ENCODE measurements around the gene TTC28. TPM values are rescaled to one million over a fixed set of nuclear protein-coding genes. Genes with fewer than 3 reads are reported as not detected.

TTC28 gene
- total and polyA plus RNA-seq, 10 of the 15 experiments (the other 5 are each of a cell fraction or from before 2014, with no cell fraction given): 0.15 to 8.4 (median 1.4) TPM

DNA sequence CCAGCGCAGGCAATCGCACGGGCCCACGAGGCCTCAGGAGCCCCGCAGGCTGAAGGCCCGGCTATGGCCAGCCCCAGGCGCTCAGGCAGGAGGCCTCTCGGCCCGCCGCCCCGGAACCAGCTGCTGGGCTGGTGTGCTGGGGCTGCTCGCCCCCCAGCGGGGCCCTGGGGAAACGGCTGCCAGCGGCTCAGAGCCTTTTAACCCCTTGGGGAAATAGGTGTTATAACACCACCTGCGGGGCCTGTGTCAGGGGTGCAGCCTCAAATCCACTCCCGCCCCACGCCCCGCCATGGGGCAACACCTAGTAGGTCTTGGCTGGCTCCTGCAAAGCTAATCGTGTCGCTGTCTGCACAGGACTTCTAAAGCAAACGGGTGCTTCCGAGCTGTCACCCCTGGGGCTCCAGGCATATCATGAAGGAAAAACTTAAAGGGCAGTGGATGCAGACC is 237.4 kb downstream of the TTC28 start (continued):
- TF ChIP-seq, protein P1, sequence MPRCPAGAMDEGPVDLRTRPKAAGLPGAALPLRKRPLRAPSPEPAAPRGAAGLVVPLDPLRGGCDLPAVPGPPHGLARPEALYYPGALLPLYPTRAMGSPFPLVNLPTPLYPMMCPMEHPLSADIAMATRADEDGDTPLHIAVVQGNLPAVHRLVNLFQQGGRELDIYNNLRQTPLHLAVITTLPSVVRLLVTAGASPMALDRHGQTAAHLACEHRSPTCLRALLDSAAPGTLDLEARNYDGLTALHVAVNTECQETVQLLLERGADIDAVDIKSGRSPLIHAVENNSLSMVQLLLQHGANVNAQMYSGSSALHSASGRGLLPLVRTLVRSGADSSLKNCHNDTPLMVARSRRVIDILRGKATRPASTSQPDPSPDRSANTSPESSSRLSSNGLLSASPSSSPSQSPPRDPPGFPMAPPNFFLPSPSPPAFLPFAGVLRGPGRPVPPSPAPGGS (IDR thresholded peaks at IDR 0.05; ENCODE audit: borderline replicate concordance, insufficient read depth, low read depth, low read length, poor library complexity, severe bottlenecking): no peak
- peak; percentile 80 for TF ChIP-seq RAD21 (IDR thresholded peaks at IDR 0.05; ENCODE audit: insufficient read depth, low read depth, low read length)

- peaks cover 4 to 8% of the 10 kb centered on the region in 2 experiments for H3K27me3 ChIP-seq (replicated peaks in 1 of 2; ENCODE audit: control insufficient read depth in 2 of 2, insufficient read depth in 2 of 2, low read length in 1 of 2)
- H3K4me3 ChIP-seq: no peak overlapping the region
- no peaks in the 10 kb centered on the region for H3K79me2 ChIP-seq (ENCODE audit: control insufficient read depth, insufficient read depth, low read length)
- ChIA-PET POLR2A (interaction anchor here (0.5 kb wide), 1 partner anchor 303 kb away, joined by 3 read pairs; no protein-coding TSS in a partner anchor), RAD21 (ENCODE audit: unreplicated experiment) (no interaction called here), CTCF (interaction anchor here (0.6 to 5.8 kb wide), 7 partner anchors 15 to 422 kb away, joined by 3 to 45 read pairs (median 3); no protein-coding TSS in a partner anchor), SMC1A (ENCODE audit: uncharacterized antibody, unreplicated experiment) (interaction anchor here (0.6 to 1.7 kb wide), 4 partner anchors 18 to 725 kb away, joined by 3 to 7 read pairs (median 3); no protein-coding TSS in a partner anchor)
- H4K20me1 ChIP-seq (ENCODE audit: control insufficient read depth, insufficient read depth): no peaks in the 10 kb centered on the region
- H3K4me2 ChIP-seq (ENCODE audit: control insufficient read depth, insufficient read depth): no peak overlapping the region; the same call in 1 of the 2 replicates
- H3K9ac ChIP-seq (ENCODE audit: control insufficient read depth, insufficient read depth, low read length): no peak overlapping the region
- TF ChIP-seq STAT1 (conservative IDR thresholded peaks at IDR 0.05): no peak
- TF ChIP-seq POU2F2 (IDR thresholded peaks at IDR 0.05; ENCODE audit: borderline replicate concordance, low read depth, low read length): no peak
- TF ChIP-seq ATF3 (IDR thresholded peaks at IDR 0.05; ENCODE audit: borderline replicate concordance, extremely low read depth, low read depth, low read length): no peak
- TF ChIP-seq, protein P2, sequence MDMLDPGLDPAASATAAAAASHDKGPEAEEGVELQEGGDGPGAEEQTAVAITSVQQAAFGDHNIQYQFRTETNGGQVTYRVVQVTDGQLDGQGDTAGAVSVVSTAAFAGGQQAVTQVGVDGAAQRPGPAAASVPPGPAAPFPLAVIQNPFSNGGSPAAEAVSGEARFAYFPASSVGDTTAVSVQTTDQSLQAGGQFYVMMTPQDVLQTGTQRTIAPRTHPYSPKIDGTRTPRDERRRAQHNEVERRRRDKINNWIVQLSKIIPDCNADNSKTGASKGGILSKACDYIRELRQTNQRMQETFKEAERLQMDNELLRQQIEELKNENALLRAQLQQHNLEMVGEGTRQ (IDR thresholded peaks at IDR 0.05; ENCODE audit: borderline replicate concordance, low read depth, low read length): no peak
- no peak for TF ChIP-seq EP300 (IDR thresholded peaks at IDR 0.05; ENCODE audit: borderline replicate concordance in 1 of 2, control insufficient read depth in 1 of 2, low read depth in 2 of 2, low read length in 2 of 2)
- TF ChIP-seq SMAD5 (IDR thresholded peaks at IDR 0.05; ENCODE audit: low read depth): no peak
- no peak for TF ChIP-seq KAT2A (conservative IDR thresholded peaks at IDR 0.05; ENCODE audit: control insufficient read depth, low read depth, low read length)
- no peak for TF ChIP-seq TCF3 (IDR thresholded peaks at IDR 0.05; ENCODE audit: borderline replicate concordance, insufficient read depth, low read depth, low read length)
- TF ChIP-seq ETV6 (conservative IDR thresholded peaks at IDR 0.05 in 1 of 2, IDR thresholded peaks at IDR 0.05 in 1 of 2; ENCODE audit: borderline replicate concordance in 1 of 2, low read depth in 1 of 2): no peak
- no peak for TF ChIP-seq HDGF (IDR thresholded peaks at IDR 0.05)
- TF ChIP-seq SREBF1 (IDR thresholded peaks at IDR 0.05; ENCODE audit: low read length): no peak
- no peak for TF ChIP-seq CHD2 (IDR thresholded peaks at IDR 0.05; ENCODE audit: borderline replicate concordance, low read depth, low read length)
- no peak for TF ChIP-seq NBN (IDR thresholded peaks at IDR 0.05)
- TF ChIP-seq BHLHE40 (IDR thresholded peaks at IDR 0.05; ENCODE audit: borderline replicate concordance in 1 of 2, low read depth in 2 of 2, low read length in 1 of 2): no peak
- H2AFZ ChIP-seq (ENCODE audit: control insufficient read depth, low read depth, low read length): no peak overlapping the region
- no TSS peak for BruUV-seq (replicated peaks)
- ATAC-seq (no peak), FAIRE-seq (no peak), DNase-seq (ENCODE audit: low read depth, low spot score) (no peak)
- no peaks in the 10 kb centered on the region for H3K9me3 ChIP-seq (replicated peaks; ENCODE audit: control insufficient read depth, insufficient read depth, low read length)
- intact Hi-C loops (cut with micrococcal nuclease; ENCODE audit: unreplicated experiment): loop anchor here (1.0 to 5.0 kb wide), 2 partner anchors 153 to 419 kb away; no protein-coding TSS in a partner anchor
- in situ Hi-C loops (cut with MboI): no loop called here
- H3K27ac ChIP-seq (ENCODE audit: control insufficient read depth, insufficient read depth): no peak overlapping the region
- H3K36me3 ChIP-seq (ENCODE audit: control insufficient read depth in 2 of 2, insufficient read depth in 2 of 2, low read length in 1 of 2): no peaks in the 10 kb centered on the region
- H3K4me1 ChIP-seq (ENCODE audit: control insufficient read depth, insufficient read depth, low read length): no peaks in the 10 kb centered on the region
- WGBS (ENCODE audit: insufficient coverage, insufficient replicate concordance, low lambda C conversion rate, missing lambda C conversion rate): 22% methylated on average over 16 of the region's 16 CpGs
Observed at GRCh38 chr22:28441720-28442263, 237.8 kb downstream of the TTC28 start.

Measured in GM12878 (cell line).